ENCODE measurements around the gene TMEM74B.

The TMEM74B gene

GRCh38 chr20:1199212-1199873 is 14.6 kb upstream of the TMEM74B start:
- TF ChIP-seq CTCF (IDR thresholded peaks at IDR 0.05; ENCODE audit: low read depth, low read length) = no peak
- H3K9me3 ChIP-seq (ENCODE audit: severe bottlenecking) = no peaks in the 10 kb centered on the region
- no peak overlapping the region for H3K27ac ChIP-seq
- H3K36me3 ChIP-seq = no peaks in the 10 kb centered on the region
- no peaks in the 10 kb centered on the region for H3K27me3 ChIP-seq (ENCODE audit: insufficient read depth, low read depth, severe bottlenecking)
- DNase-seq = no peak
- no peak overlapping the region for H3K4me3 ChIP-seq (ENCODE audit: low read depth, low read length)

GRCh38 chr20:1198751-1199150 is 14.0 kb upstream of the TMEM74B start:
- H3K36me3 ChIP-seq = no peaks in the 10 kb centered on the region
- H3K9me3 ChIP-seq (ENCODE audit: severe bottlenecking) = no peaks in the 10 kb centered on the region
- TF ChIP-seq CTCF (IDR thresholded peaks at IDR 0.05; ENCODE audit: low read depth, low read length) = no peak
- no peaks in the 10 kb centered on the region for H3K27me3 ChIP-seq (ENCODE audit: insufficient read depth, low read depth, severe bottlenecking)
- H3K4me3 ChIP-seq (ENCODE audit: low read depth, low read length) = no peak overlapping the region
- no peak overlapping the region for H3K27ac ChIP-seq
- DNase-seq = no peak

- H3K27ac ChIP-seq = no peak overlapping the region
- no peak overlapping the region for H3K4me3 ChIP-seq (ENCODE audit: low read depth, low read length)
- no peak for DNase-seq
- H3K36me3 ChIP-seq = no peaks in the 10 kb centered on the region
- no peak for TF ChIP-seq CTCF (IDR thresholded peaks at IDR 0.05; ENCODE audit: low read depth, low read length)
- no peaks in the 10 kb centered on the region for H3K9me3 ChIP-seq (ENCODE audit: severe bottlenecking)
- H3K27me3 ChIP-seq (ENCODE audit: insufficient read depth, low read depth, severe bottlenecking) = no peaks in the 10 kb centered on the region
Observed at GRCh38 chr20:1197801-1198200, 13.0 kb upstream of the TMEM74B start.

GRCh38 chr20:1196634-1197033 is 11.9 kb upstream of the TMEM74B start:
- Histone ChIP-seq H3K9me3 (ENCODE audit: severe bottlenecking) (no peaks in the 10 kb centered on the region), H3K27me3 (ENCODE audit: insufficient read depth, low read depth, severe bottlenecking) (no peaks in the 10 kb centered on the region), H3K36me3 (no peaks in the 10 kb centered on the region), H3K4me3 (ENCODE audit: low read depth, low read length) (no peak overlapping the region), H3K27ac (no peak overlapping the region)
- no peak for TF ChIP-seq CTCF (IDR thresholded peaks at IDR 0.05; ENCODE audit: low read depth, low read length)
- DNase-seq = no peak

GRCh38 chr20:1195226-1195625 is 10.4 kb upstream of the TMEM74B start:
- Histone ChIP-seq H3K27ac (no peak overlapping the region), H3K9me3 (ENCODE audit: severe bottlenecking) (no peaks in the 10 kb centered on the region), H3K27me3 (ENCODE audit: insufficient read depth, low read depth, severe bottlenecking) (no peaks in the 10 kb centered on the region), H3K36me3 (no peaks in the 10 kb centered on the region), H3K4me3 (ENCODE audit: low read depth, low read length) (no peak overlapping the region)
- no peak for TF ChIP-seq CTCF (IDR thresholded peaks at IDR 0.05; ENCODE audit: low read depth, low read length)
- no peak for DNase-seq

GRCh38 chr20:1191299-1191698 is 6.5 kb upstream of the TMEM74B start:
- no peak for DNase-seq
- TF ChIP-seq CTCF (IDR thresholded peaks at IDR 0.05; ENCODE audit: low read depth, low read length) = no peak

More at GRCh38 chr20:1191299-1191698, 6.5 kb upstream of the TMEM74B start:
- Histone ChIP-seq H3K9me3 (ENCODE audit: severe bottlenecking) (no peaks in the 10 kb centered on the region), H3K27ac (no peak overlapping the region), H3K27me3 (ENCODE audit: insufficient read depth, low read depth, severe bottlenecking) (no peaks in the 10 kb centered on the region), H3K36me3 (no peaks in the 10 kb centered on the region), H3K4me3 (ENCODE audit: low read depth, low read length) (no peak overlapping the region)

Measured in WERI-Rb-1 (cell line).